SU-DHL-6 (cell line): ENCODE results near the gene LENG9.

Source experiments
- H2AFZ ChIP-seq: fragments of 200-600 bp; sonication (generic); 2 replicates; pipeline ENCODE4 v1.6.1; 2014; ENCODE audit warnings: low read depth, mild to moderate bottlenecking, moderate library complexity, mixed read lengths, antibody characterized with exemption, low read length; ENCODE audit not compliant: severe bottlenecking
- H3F3A ChIP-seq: fragments of 200-600 bp; shearing (Covaris generic); 2 replicates; pipeline ENCODE4 v1.6.0; 2016; ENCODE audit warnings: antibody characterized with exemption, mild to moderate bottlenecking; ENCODE audit not compliant: insufficient read depth
- H3K27ac ChIP-seq: fragments of 200-600 bp; sonication (generic); 2 replicates; pipeline ENCODE4 v1.5.1; 2016; ENCODE audit warnings: low read depth, mild to moderate bottlenecking, low read length, moderate library complexity, mixed read lengths
- H3K27me3 ChIP-seq: fragments of 200-600 bp; sonication (generic), shearing (Covaris generic); 2 replicates; pipeline ENCODE4 v1.6.0; 2014; ENCODE audit warnings: mild to moderate bottlenecking, low read length
- H3K36me3 ChIP-seq: fragments of 200-600 bp; sonication (generic); 2 replicates; pipeline ENCODE4 v1.6.1; 2014; ENCODE audit warnings: mild to moderate bottlenecking, low read length, mixed read lengths
- H3K4me2 ChIP-seq: fragments of 300-600, 200-600 bp; shearing (Covaris generic), sonication (generic); 2 replicates; pipeline ENCODE4 v1.6.0; 2014; ENCODE audit warnings: low read length, low read depth, mild to moderate bottlenecking; ENCODE audit not compliant: poor library complexity, severe bottlenecking
- H3K4me3 ChIP-seq: fragments of 200-600 bp; sonication (generic); 2 replicates; pipeline ENCODE4 v1.5.1; 2014; ENCODE audit warnings: antibody characterized with exemption, low read length, mild to moderate bottlenecking, mixed read lengths; ENCODE audit not compliant: insufficient read depth, poor library complexity, severe bottlenecking
- H3K79me2 ChIP-seq: fragments of 200-600 bp; sonication (generic); 2 replicates; pipeline ENCODE4 v1.6.1; 2014; ENCODE audit warnings: mild to moderate bottlenecking, low read length, moderate library complexity; ENCODE audit not compliant: insufficient read depth
- H3K9ac ChIP-seq: fragments of 200-600 bp; sonication (generic); 2 replicates; pipeline ENCODE4 v1.7.0; 2014; ENCODE audit warnings: mild to moderate bottlenecking, low read length
- H3K9me2 ChIP-seq: fragments of 200-600 bp; sonication (generic); replicated peaks from 2 replicates; pipeline ENCODE4 v1.6.1; 2014; ENCODE audit warnings: low read length; ENCODE audit not compliant: insufficient read depth
- H3K9me3 ChIP-seq: fragments of 200-600 bp; sonication (generic); 2 replicates; pipeline ENCODE4 v1.6.1; 2014; ENCODE audit warnings: low read length, mixed read lengths; ENCODE audit not compliant: insufficient read depth
- H4K20me1 ChIP-seq: fragments of 200-600 bp; sonication (generic); 2 replicates; pipeline ENCODE4 v1.6.1; 2014; ENCODE audit warnings: low read depth, mild to moderate bottlenecking, antibody characterized with exemption, low read length, moderate library complexity, mixed read lengths
- CTCF ChIP-seq: fragments of 200-600 bp; sonication (generic); IDR thresholded peaks from one replicate; pipeline ENCODE4 v1.5.1; 2017; ENCODE audit warnings: antibody characterized with exemption, mild to moderate bottlenecking, low read length, moderate library complexity; ENCODE audit not compliant: insufficient read depth, poor library complexity, severe bottlenecking
- EZH2phosphoT487 ChIP-seq: fragments of 200-600 bp; sonication (generic), shearing (Covaris generic); conservative IDR thresholded peaks from 2 replicates; pipeline ENCODE4 v1.6.1; 2018; ENCODE audit warnings: mild to moderate bottlenecking, antibody characterized with exemption, low read length, moderate library complexity, mixed read lengths

The LENG9 gene

GRCh38 chr19:54427586-54427985, 36.0 kb downstream of the LENG9 start:
- H3K4me2 ChIP-seq: no peak overlapping the region
- no peak overlapping the region for H2AFZ ChIP-seq
- H3K9me3 ChIP-seq: no peaks in the 10 kb centered on the region
- H3F3A ChIP-seq: no peaks in the 10 kb centered on the region
- no peak overlapping the region for H3K27ac ChIP-seq
- H3K79me2 ChIP-seq: no peaks in the 10 kb centered on the region
- no peaks in the 10 kb centered on the region for H4K20me1 ChIP-seq
- H3K36me3 ChIP-seq: no peaks in the 10 kb centered on the region
- no peak overlapping the region for H3K4me3 ChIP-seq
- H3K27me3 ChIP-seq: no peaks in the 10 kb centered on the region
- H3K9me2 ChIP-seq: no peaks in the 10 kb centered on the region
- no peak for TF ChIP-seq CTCF
- no peak for TF ChIP-seq EZH2phosphoT487
- H3K9ac ChIP-seq: no peak overlapping the region

- H3K36me3 ChIP-seq: no peaks in the 10 kb centered on the region
- no peaks in the 10 kb centered on the region for H3K9me3 ChIP-seq
- no peaks in the 10 kb centered on the region for H4K20me1 ChIP-seq
- no peak overlapping the region for H2AFZ ChIP-seq
- H3K9me2 ChIP-seq: no peaks in the 10 kb centered on the region
- H3K4me2 ChIP-seq: no peak overlapping the region
- no peak overlapping the region for H3K4me3 ChIP-seq
- H3F3A ChIP-seq: no peaks in the 10 kb centered on the region
- H3K27me3 ChIP-seq: no peaks in the 10 kb centered on the region
- TF ChIP-seq EZH2phosphoT487: no peak
- no peak for TF ChIP-seq CTCF
- no peak overlapping the region for H3K27ac ChIP-seq
- no peaks in the 10 kb centered on the region for H3K79me2 ChIP-seq
- no peak overlapping the region for H3K9ac ChIP-seq
Measured at GRCh38 chr19:54426291-54426931, 37.2 kb downstream of the LENG9 start.

GRCh38 chr19:54425382-54425723, 38.2 kb downstream of the LENG9 start:
- no peak overlapping the region for H3K4me3 ChIP-seq
- H3K79me2 ChIP-seq: no peaks in the 10 kb centered on the region
- no peak for TF ChIP-seq EZH2phosphoT487
- H3K9me3 ChIP-seq: no peaks in the 10 kb centered on the region
- no peak overlapping the region for H3K9ac ChIP-seq
- H3K27me3 ChIP-seq: no peaks in the 10 kb centered on the region
- no peak overlapping the region for H3K27ac ChIP-seq
- no peaks in the 10 kb centered on the region for H4K20me1 ChIP-seq
- H3K36me3 ChIP-seq: no peaks in the 10 kb centered on the region
- H3K4me2 ChIP-seq: no peak overlapping the region
- H3K9me2 ChIP-seq: no peaks in the 10 kb centered on the region
- no peaks in the 10 kb centered on the region for H3F3A ChIP-seq
- H2AFZ ChIP-seq: no peak overlapping the region

- no peak for TF ChIP-seq CTCF
- TF ChIP-seq EZH2phosphoT487: no peak
- H3K27me3 ChIP-seq: no peaks in the 10 kb centered on the region
- H3K4me3 ChIP-seq: no peak overlapping the region
- no peaks in the 10 kb centered on the region for H3K36me3 ChIP-seq
- no peak overlapping the region for H3K9ac ChIP-seq
- no peaks in the 10 kb centered on the region for H3K9me3 ChIP-seq
- no peak overlapping the region for H3K4me2 ChIP-seq
- no peaks in the 10 kb centered on the region for H3K9me2 ChIP-seq
- H3K27ac ChIP-seq: no peak overlapping the region
- H3F3A ChIP-seq: no peaks in the 10 kb centered on the region
- no peak overlapping the region for H2AFZ ChIP-seq
- H3K79me2 ChIP-seq: no peaks in the 10 kb centered on the region
- no peaks in the 10 kb centered on the region for H4K20me1 ChIP-seq
Measured at GRCh38 chr19:54424660-54425381, 38.8 kb downstream of the LENG9 start.
